Panc1 (cell line): ENCODE results near the gene CACNA1A. TPM values are rescaled to one million over a fixed set of nuclear protein-coding genes. Genes with fewer than 3 reads are reported as not detected.

Experiments used
- ATAC-seq: fragments of 200-7000 bp; cut with Tn5 transposase; 2 replicates; pipeline ENCODE4 v1.9.1; 2020; ENCODE audit warnings: mild to moderate bottlenecking, moderate library complexity
- BruUV-seq: library from RNA; stranded (reverse); fragments of 400-500 nt; replicated peaks from 2 replicates; lab custom pipeline; 2021; lab: Mats Ljungman, UMichigan
- CTCF ChIA-PET: fragments of 300-600 bp; sonication (Branson Sonifier 250); formaldehyde crosslinking; loops from one replicate; lab custom pipeline; 2022; ENCODE audit warnings: antibody characterized with exemption; lab: Charles Lee
- POLR2A ChIA-PET: fragments of 300-600 bp; sonication (Branson Sonifier 250); formaldehyde crosslinking; loops from one replicate; lab custom pipeline; 2022; ENCODE audit warnings: antibody characterized with exemption; lab: Charles Lee
- DNase-seq: peaks from one replicate; pipeline ENCODE4 v3.0.0-alpha.2; 2010; ENCODE audit warnings: low read depth, low spot score
- H3K27ac ChIP-seq: 2 replicates; pipeline ENCODE4 v1.5.1; 2011; ENCODE audit warnings: mild to moderate bottlenecking, low read length, inconsistent platforms
- H3K27me3 ChIP-seq: fragments of 200-500 bp; sonication (Bioruptor generic); 2 replicates; pipeline ENCODE4 v1.6.0; 2014; ENCODE audit warnings: low read length, inconsistent platforms; ENCODE audit not compliant: control insufficient read depth, insufficient read depth
- H3K36me3 ChIP-seq: fragments of 200-500 bp; sonication (Bioruptor generic); 2 replicates; pipeline ENCODE4 v1.5.1; 2014; ENCODE audit warnings: inconsistent platforms, mild to moderate bottlenecking, low read length, moderate library complexity; ENCODE audit not compliant: control insufficient read depth, insufficient read depth
- H3K4me1 ChIP-seq: 2 replicates; pipeline ENCODE4 v1.5.1; 2011; ENCODE audit warnings: inconsistent platforms, mild to moderate bottlenecking, low read length, moderate library complexity; ENCODE audit not compliant: control insufficient read depth, insufficient read depth
- H3K4me3 ChIP-seq, 2 experiments: 2 replicates each; pipeline ENCODE4 v1.5.1; 2011 to 2012; ENCODE audit warnings: low read depth in 2 of 2, low read length in 2 of 2, mild to moderate bottlenecking in 2 of 2, inconsistent platforms in 1 of 2, moderate library complexity in 1 of 2
- H3K9me3 ChIP-seq: fragments of 200-500 bp; sonication (Bioruptor generic); 2 replicates; pipeline ENCODE4 v1.5.1; 2014; ENCODE audit warnings: low read depth, mild to moderate bottlenecking, inconsistent platforms, low read length, moderate library complexity; ENCODE audit not compliant: control insufficient read depth, insufficient read depth
- CTCF ChIP-seq: fragments of 450-650 bp; IDR thresholded peaks from 2 replicates; pipeline ENCODE4 v1.5.1; 2017; ENCODE audit warnings: mild to moderate bottlenecking
- POLR2AphosphoS5 ChIP-seq: IDR thresholded peaks from 2 replicates; pipeline ENCODE4 v1.6.1; 2012; ENCODE audit warnings: mild to moderate bottlenecking, low read depth, low read length, moderate library complexity
- REST ChIP-seq, 2 experiments: IDR thresholded peaks; 2 replicates each; pipeline ENCODE4 v1.6.1; 2011 to 2012; ENCODE audit warnings: low read depth in 2 of 2, control low read depth in 1 of 2, low read length in 1 of 2, mild to moderate bottlenecking in 1 of 2, moderate library complexity in 1 of 2; ENCODE audit not compliant: insufficient read depth in 1 of 2
- SIN3A ChIP-seq: IDR thresholded peaks from 2 replicates; pipeline ENCODE4 v1.6.1; 2012; ENCODE audit warnings: low read depth, mild to moderate bottlenecking, low read length, moderate library complexity, borderline replicate concordance; ENCODE audit not compliant: insufficient read depth
- TCF7L2 ChIP-seq: IDR thresholded peaks from 2 replicates; pipeline ENCODE4 v1.6.1; 2011; ENCODE audit warnings: mild to moderate bottlenecking, low read depth, low read length, inconsistent platforms
- in situ Hi-C: cut with HindIII; loops from 2 replicates; pipeline ENCODE4 v1.10.0; 2016; ENCODE audit warnings: low sequenced_read_pairs, low pct_unique_long_range_greater_than_20kb
- intact Hi-C: fragments of 100-400 bp; cut with micrococcal nuclease; formaldehyde crosslinking; loops from one replicate; pipeline ENCODE4 v1.10.0; 2022; ENCODE audit not compliant: unreplicated experiment
- total RNA-seq: library from RNA; stranded (reverse); gene quantifications from one replicate; pipeline ENCODE4 v1.2.1, GENCODE V29; 2021; ENCODE audit not compliant: unreplicated experiment

CACNA1A gene
- total RNA-seq, 1 experiment from 2014 or later = 0.51 TPM

GRCh38 chr19:13511947-13512346 lies 5.7 kb upstream of the CACNA1A start:
- Histone ChIP-seq H3K4me3 (no peak overlapping the region), H3K36me3 (no peaks in the 10 kb centered on the region), H3K9me3 (no peaks in the 10 kb centered on the region), H3K27me3 (peaks cover 23% of the 10 kb centered on the region), H3K27ac (no peak overlapping the region), H3K4me1 (no peaks in the 10 kb centered on the region)
- ChIA-PET POLR2A (no interaction called here), CTCF (no interaction called here)
- DNase-seq (no peak), ATAC-seq (no peak)
- in situ Hi-C loops (no loop called here), intact Hi-C loops (no loop called here)
- TF ChIP-seq POLR2AphosphoS5 (no peak), TCF7L2 (no peak), SIN3A (no peak), CTCF (no peak), REST (IDR thresholded peaks at IDR 0.05; ENCODE audit: insufficient read depth in 1 of 2, low read depth in 2 of 2, low read length in 1 of 2) (no peak)
- no TSS peak for BruUV-seq

DNA sequence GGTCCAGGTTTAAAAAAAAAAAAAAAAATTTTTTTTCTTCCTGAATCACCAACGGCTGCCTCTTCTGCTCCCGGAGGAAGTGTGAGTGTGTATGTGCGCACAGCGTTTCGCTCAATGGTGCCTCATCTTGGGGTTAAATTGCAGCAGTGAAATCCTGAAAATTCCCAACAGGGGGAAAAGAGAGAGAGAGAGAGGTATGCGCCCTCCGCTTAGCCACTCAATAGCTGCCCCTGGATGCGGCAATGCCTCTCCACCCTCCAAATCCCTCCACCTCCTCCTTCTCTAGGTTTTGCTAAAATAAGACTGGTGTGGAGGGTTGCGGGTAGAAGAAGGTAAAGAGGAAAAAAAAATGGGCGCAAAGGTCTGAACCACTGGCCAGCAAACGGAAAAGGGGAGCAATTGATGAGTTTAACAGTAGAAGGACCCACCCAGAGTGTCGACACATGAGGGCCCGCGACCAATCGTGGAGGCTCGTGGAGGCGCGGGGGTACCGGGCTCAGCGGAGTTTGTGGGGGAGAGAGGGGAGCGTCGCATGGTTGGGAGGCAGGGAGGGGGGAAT lies 853 bp upstream of the CACNA1A start:
- BruUV-seq = no TSS peak
- Histone ChIP-seq H3K4me3 (no peak overlapping the region), H3K36me3 (no peaks in the 10 kb centered on the region), H3K9me3 (no peaks in the 10 kb centered on the region), H3K27ac (no peak overlapping the region), H3K27me3 (peaks cover 25% of the 10 kb centered on the region), H3K4me1 (no peaks in the 10 kb centered on the region)
- in situ Hi-C loops (no loop called here), intact Hi-C loops (no loop called here)
- CTCF ChIA-PET = no interaction called here
- no peak for TF ChIP-seq TCF7L2
- TF ChIP-seq SIN3A = no peak
- TF ChIP-seq POLR2AphosphoS5 = no peak
- TF ChIP-seq CTCF = no peak
- TF ChIP-seq REST (IDR thresholded peaks at IDR 0.05; ENCODE audit: insufficient read depth in 1 of 2, low read depth in 2 of 2, low read length in 1 of 2) = no peak
- DNase-seq (no peak), ATAC-seq (no peak)
- POLR2A ChIA-PET = no interaction called here
